CD4-positive, alpha-beta T cell (primary cell): Measurements from ENCODE around the gene DNAAF8. TPM values are rescaled to one million over a fixed set of nuclear protein-coding genes. Genes with fewer than 3 reads are reported as not detected.

Source experiments
- ATAC-seq: fragments of 200-7000 bp; cut with Tn5 transposase; one replicate; pipeline ENCODE4 v1.10.0; 2022; ENCODE audit warnings: mild to moderate bottlenecking; ENCODE audit not compliant: poor library complexity
- CTCF ChIA-PET: fragments of 350-600 bp; sonication (Branson Sonifier 250); formaldehyde crosslinking; loops from one replicate; lab custom pipeline; 2021; ENCODE audit warnings: antibody characterized with exemption, inconsistent platforms; lab: Charles Lee
- POLR2A ChIA-PET: fragments of 350-600 bp; sonication (Branson Sonifier 250); formaldehyde crosslinking; loops from one replicate; lab custom pipeline; 2021; ENCODE audit warnings: antibody characterized with exemption, inconsistent platforms; lab: Charles Lee
- DNase-seq, 14 experiments: peaks; one replicate each; pipeline ENCODE4 v3.0.0-alpha.2; 2013 to 2020; ENCODE audit warnings: mixed read lengths in 2 of 14
- H3K27ac ChIP-seq, 2 donors: one replicate each; pipeline versions ENCODE4 v1.5.1 to v1.7.0; 2013; ENCODE audit warnings: low read length in 2 of 2, low read depth in 1 of 2, mild to moderate bottlenecking in 1 of 2
- H3K27me3 ChIP-seq, 2 experiments: 1 replicate in 1 of 2; 2 replicates in 1 of 2; pipeline versions ENCODE4 v1.6.1 to v1.7.0; 2013; ENCODE audit warnings: low read length in 2 of 2, control low read depth in 1 of 2, mild to moderate bottlenecking in 1 of 2, moderate library complexity in 1 of 2; ENCODE audit not compliant: insufficient read depth in 2 of 2, control insufficient read depth in 1 of 2
- H3K36me3 ChIP-seq: one replicate; pipeline ENCODE4 v1.6.1; 2013; ENCODE audit warnings: low read length, control low read depth; ENCODE audit not compliant: insufficient read depth
- H3K4me1 ChIP-seq: one replicate; pipeline ENCODE4 v1.6.1; 2013; ENCODE audit warnings: low read length, control low read depth; ENCODE audit not compliant: insufficient read depth
- H3K4me3 ChIP-seq: one replicate; pipeline ENCODE4 v1.5.1; 2013; ENCODE audit warnings: mild to moderate bottlenecking, low read length, moderate library complexity
- H3K9me3 ChIP-seq, 2 experiments: 1 replicate in 1 of 2; 2 replicates in 1 of 2; pipeline versions ENCODE4 v1.6.1 to v1.7.0; 2013; ENCODE audit warnings: low read length in 2 of 2, mild to moderate bottlenecking in 2 of 2, control low read depth in 1 of 2, moderate library complexity in 1 of 2; ENCODE audit not compliant: control insufficient read depth in 1 of 2, insufficient read depth in 1 of 2
- H3K27ac Mint-ChIP-seq: one replicate; pipeline ENCODE4 v1.8.0; 2020; ENCODE audit warnings: mixed read lengths
- H3K27me3 Mint-ChIP-seq: one replicate; pipeline ENCODE4 v1.8.0; 2021; ENCODE audit warnings: mixed read lengths
- H3K36me3 Mint-ChIP-seq: one replicate; pipeline ENCODE4 v1.8.0; 2021; ENCODE audit warnings: low read depth, mixed read lengths
- H3K4me1 Mint-ChIP-seq: one replicate; pipeline ENCODE4 v1.8.0; 2021; ENCODE audit warnings: low read depth, mixed read lengths
- H3K4me3 Mint-ChIP-seq: one replicate; pipeline ENCODE4 v1.8.0; 2020; ENCODE audit warnings: mild to moderate bottlenecking, mixed read lengths
- H3K9me3 Mint-ChIP-seq: one replicate; pipeline ENCODE4 v1.8.0; 2020; ENCODE audit warnings: mixed read lengths
- CTCF ChIP-seq: fragments of 200-600 bp; IDR thresholded peaks from one replicate; pipeline ENCODE4 v1.8.0; 2022; ENCODE audit warnings: antibody characterized with exemption, mild to moderate bottlenecking
- intact Hi-C, 2 experiments: fragments of 100-400 bp; cut with DNase I in 1 of 2; cut with micrococcal nuclease in 1 of 2; formaldehyde crosslinking; loops; one replicate each; pipeline versions ENCODE4 v1.15.1 to v1.9.0; 2023 to 2025; cut with DNase I, micrococcal nuclease
- total RNA-seq, 174 experiments: library from RNA in 2 of 174; stranded (reverse) in 2 of 174; gene quantifications; one replicate each; pipeline ENCODE4 v1.2.3 and lab custom pipeline; 2021 to 2026

DNAAF8 gene
- total RNA-seq, 2 experiments from 2014 or later: 0.25 TPM; not detected in 1

GRCh38 chr16:4718466-4718865 is 15.9 kb upstream of the DNAAF8 start:
- POLR2A ChIA-PET: no interaction called here
- no peak for DNase-seq
- Mint-ChIP-seq H3K27ac (no peak overlapping the region), H3K4me3 (no peak overlapping the region), H3K4me1 (no peaks in the 10 kb centered on the region), H3K36me3 (peaks cover 37% of the 10 kb centered on the region), H3K9me3 (no peaks in the 10 kb centered on the region), H3K27me3 (no peaks in the 10 kb centered on the region)
- no peak for TF ChIP-seq CTCF
- Histone ChIP-seq H3K27ac (no peak overlapping the region), H3K4me3 (no peak overlapping the region), H3K9me3 (no peaks in the 10 kb centered on the region), H3K4me1 (no peaks in the 10 kb centered on the region), H3K27me3 (no peaks in the 10 kb centered on the region), H3K36me3 (peaks cover 13% of the 10 kb centered on the region)
- CTCF ChIA-PET: no interaction called here
- no peak for ATAC-seq
- intact Hi-C loops: no loop called here

- H3K27me3 ChIP-seq: no peaks in the 10 kb centered on the region
- H3K27ac ChIP-seq: no peak overlapping the region
- CTCF ChIA-PET: no interaction called here
- no peak for TF ChIP-seq CTCF
- DNase-seq: no peak
- Mint-ChIP-seq H3K4me3 (no peak overlapping the region), H3K9me3 (no peaks in the 10 kb centered on the region), H3K27ac (no peak overlapping the region), H3K4me1 (no peaks in the 10 kb centered on the region), H3K36me3 (peaks cover 48% of the 10 kb centered on the region), H3K27me3 (no peaks in the 10 kb centered on the region)
- ATAC-seq: no peak
- POLR2A ChIA-PET: no interaction called here
- H3K36me3 ChIP-seq: peaks cover 34% of the 10 kb centered on the region
- no peak overlapping the region for H3K4me3 ChIP-seq
- no peaks in the 10 kb centered on the region for H3K9me3 ChIP-seq
- intact Hi-C loops: no loop called here
- H3K4me1 ChIP-seq: no peaks in the 10 kb centered on the region
These were observed 11.1 kb upstream of the DNAAF8 start for GRCh38 chr16:4723071-4723767.

GRCh38 chr16:4724661-4725270 is 9.6 kb upstream of the DNAAF8 start:
- H3K27me3 Mint-ChIP-seq: no peaks in the 10 kb centered on the region
- Histone ChIP-seq H3K27me3 (no peaks in the 10 kb centered on the region), H3K4me3 (no peak overlapping the region), H3K27ac (no peak overlapping the region), H3K9me3 (no peaks in the 10 kb centered on the region), H3K36me3 (peaks cover 47% of the 10 kb centered on the region), H3K4me1 (no peaks in the 10 kb centered on the region)
- no peak overlapping the region for H3K4me3 Mint-ChIP-seq
- no peak for DNase-seq
- no peaks in the 10 kb centered on the region for H3K4me1 Mint-ChIP-seq
- ChIA-PET POLR2A (interaction anchor here (1.2 kb wide), 1 partner anchor 9 kb away, joined by 3 read pairs; the partner anchor contains the start of genes ANKS3 and DNAAF8), CTCF (no interaction called here)
- ATAC-seq: no peak
- peaks cover 50% of the 10 kb centered on the region for H3K36me3 Mint-ChIP-seq
- TF ChIP-seq CTCF: no peak
- H3K27ac Mint-ChIP-seq: no peak overlapping the region
- intact Hi-C loops: no loop called here
- H3K9me3 Mint-ChIP-seq: no peaks in the 10 kb centered on the region
